Measurements from ENCODE around the gene IL20.

The IL20 gene

GRCh38 chr1:206864939-206865671 is at the start of gene IL20:
Gene IL20 (plus strand): TSS chr1:206865623. CDS start chr1:206865853, 230 bp downstream.
- no peak within 1 kb of the TSS for H3K4me3 ChIP-seq (ENCODE audit: low read depth, low read length)
- DNase-seq (ENCODE audit: low read depth, low spot score) = peak; percentile 57
- TF ChIP-seq CTCF (IDR thresholded peaks at IDR 0.05; ENCODE audit: low read depth, low read length) = peak; percentile 92
- in situ Hi-C loops (cut with HindIII; ENCODE audit: low sequenced_read_pairs) = no loop called here

- DNase-seq (ENCODE audit: low read depth, low spot score) = no peak
- no peak for TF ChIP-seq CTCF (IDR thresholded peaks at IDR 0.05; ENCODE audit: low read depth, low read length)
- in situ Hi-C loops (cut with HindIII; ENCODE audit: low sequenced_read_pairs) = no loop called here
- no peak overlapping the region for H3K4me3 ChIP-seq (ENCODE audit: low read depth, low read length)
These were observed 48.8 kb upstream of the IL20 start for GRCh38 chr1:206816390-206817287.

- H3K4me3 ChIP-seq (ENCODE audit: low read depth, low read length) = no peak overlapping the region
- in situ Hi-C loops (cut with HindIII; ENCODE audit: low sequenced_read_pairs) = no loop called here
- DNase-seq (ENCODE audit: low read depth, low spot score) = no peak
- TF ChIP-seq CTCF (IDR thresholded peaks at IDR 0.05; ENCODE audit: low read depth, low read length) = no peak
These were observed 43.9 kb upstream of the IL20 start for GRCh38 chr1:206821493-206821892.

- DNase-seq (ENCODE audit: low read depth, low spot score) = peak; percentile 7
- in situ Hi-C loops (cut with HindIII; ENCODE audit: low sequenced_read_pairs) = no loop called here
- no peak overlapping the region for H3K4me3 ChIP-seq (ENCODE audit: low read depth, low read length)
- TF ChIP-seq CTCF (IDR thresholded peaks at IDR 0.05; ENCODE audit: low read depth, low read length) = no peak
These were observed 41.7 kb upstream of the IL20 start for GRCh38 chr1:206823727-206824126.

- in situ Hi-C loops (cut with HindIII; ENCODE audit: low sequenced_read_pairs) = no loop called here
- H3K4me3 ChIP-seq (ENCODE audit: low read depth, low read length) = no peak overlapping the region
These were observed 41.1 kb upstream of the IL20 start for GRCh38 chr1:206824331-206824730.

More at GRCh38 chr1:206824331-206824730, 41.1 kb upstream of the IL20 start:
- no peak for TF ChIP-seq CTCF (IDR thresholded peaks at IDR 0.05; ENCODE audit: low read depth, low read length)
- DNase-seq (ENCODE audit: low read depth, low spot score) = no peak

Data from astrocyte of the spinal cord (primary cell).